CD4-positive, alpha-beta T cell treated with Interferon alpha-2 for 1 hour (primary cell): ENCODE results near the gene ANKRD50.

ENCODE experiments used
- DNase-seq, 2 donors: peaks; one replicate each; pipeline ENCODE4 v3.0.0-alpha.2; 2020 to 2022

ANKRD50 gene

DNA sequence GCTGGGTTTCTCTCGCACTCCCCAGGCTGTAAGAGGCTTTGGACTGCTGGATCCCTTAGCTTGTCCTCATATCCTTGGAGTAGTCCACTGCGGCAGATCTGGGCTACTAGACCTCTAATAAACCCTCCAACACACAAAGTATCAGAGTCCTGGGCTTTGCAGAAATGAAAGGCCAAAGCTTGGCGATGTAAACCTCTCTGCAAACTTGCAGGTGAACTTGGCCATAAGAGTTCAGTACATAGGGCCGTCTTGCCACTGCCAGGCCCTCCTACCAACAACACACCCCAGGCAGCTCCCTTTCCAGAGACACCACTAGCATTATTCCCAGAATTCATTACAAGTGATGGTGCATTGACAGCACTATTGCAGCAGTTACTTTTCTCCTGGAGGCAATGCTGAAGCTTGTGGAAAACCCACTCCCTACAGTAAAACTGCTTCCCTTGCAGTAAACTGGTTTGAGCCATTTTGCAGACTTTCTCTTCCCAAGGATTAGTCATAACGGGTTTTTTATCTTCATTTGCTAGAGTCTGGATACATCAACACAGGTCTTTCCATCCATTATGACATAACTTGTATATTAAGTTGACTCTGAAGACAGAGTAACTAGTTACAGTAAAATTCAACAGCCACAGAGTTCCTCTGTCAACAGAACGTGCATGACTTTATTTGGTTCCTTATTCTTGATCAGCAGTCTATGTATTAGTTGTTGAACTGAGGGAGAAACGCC is 2.4 kb downstream of the ANKRD50 start:
- no peak for DNase-seq

DNA sequence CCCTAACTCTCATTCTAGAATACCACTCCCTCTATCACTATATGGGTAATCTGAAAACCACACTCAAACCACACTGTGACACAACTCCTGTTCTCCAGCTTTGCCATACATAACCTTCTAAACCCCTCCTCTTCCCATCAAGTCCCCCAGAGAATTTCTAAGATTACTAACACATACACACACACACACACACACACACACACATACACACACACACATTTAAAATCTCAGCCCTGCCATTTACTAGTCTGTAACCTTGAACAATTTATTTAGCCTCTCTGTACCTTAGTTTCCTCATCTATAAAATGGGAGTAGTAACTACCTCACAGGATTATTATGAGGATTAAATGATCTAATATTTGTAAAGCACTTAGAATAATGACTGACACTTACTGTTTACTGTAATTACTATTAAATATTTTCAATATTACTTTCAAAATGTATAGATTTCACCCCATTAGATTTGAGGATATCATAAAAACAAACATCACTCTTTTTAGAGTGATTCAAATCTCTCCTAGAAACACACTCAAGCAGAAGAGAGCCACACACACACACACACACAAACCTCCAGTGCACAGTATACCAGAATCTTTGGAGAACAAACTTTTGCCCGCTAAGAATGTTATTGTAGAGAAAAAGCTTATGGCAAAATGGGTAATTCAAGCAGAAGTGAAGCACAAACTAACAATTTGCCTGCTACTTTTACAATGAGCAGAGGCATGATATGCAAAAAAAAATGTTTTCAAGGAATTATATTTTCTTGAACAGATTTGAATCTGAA is 3.8 kb downstream of the ANKRD50 start:
- DNase-seq: no peak

DNA sequence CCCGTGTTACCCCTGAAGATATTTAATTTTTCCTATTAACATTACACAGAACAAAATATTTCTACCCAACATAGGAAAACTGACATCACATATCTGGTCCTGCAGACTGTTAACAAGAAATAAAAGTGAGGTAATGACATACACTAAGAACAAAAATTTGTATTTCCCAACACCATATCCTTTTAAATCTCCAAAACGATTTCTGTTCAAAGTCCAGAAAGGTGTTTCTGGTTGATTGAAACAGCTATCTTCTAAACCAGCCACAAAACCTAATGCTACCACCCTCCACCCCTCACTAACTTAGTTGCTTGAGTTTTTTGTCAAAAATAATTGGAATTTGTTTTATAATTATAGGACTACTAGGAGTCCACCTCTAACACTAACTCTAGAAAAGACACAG is 7.1 kb downstream of the ANKRD50 start:
- no peak for DNase-seq

DNA sequence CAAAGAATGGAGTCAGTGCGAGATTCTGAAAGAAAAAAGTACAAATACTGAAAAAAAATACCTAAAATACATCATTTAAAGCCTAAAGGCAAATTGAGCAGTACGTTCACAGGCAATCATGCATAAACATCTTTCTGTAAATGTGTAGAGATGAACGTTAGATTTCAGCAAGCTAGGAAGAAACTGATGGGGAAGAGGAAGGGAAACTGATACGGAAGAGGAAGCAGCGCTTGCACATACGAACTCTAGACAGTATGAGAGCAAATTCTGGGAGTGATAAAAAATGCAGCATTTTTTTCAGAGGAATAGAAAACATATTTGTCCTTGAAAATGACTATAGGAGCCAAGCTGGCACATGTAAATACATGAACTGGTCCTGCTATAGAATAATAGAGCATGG is 9.4 kb downstream of the ANKRD50 start:
- DNase-seq: no peak

DNA sequence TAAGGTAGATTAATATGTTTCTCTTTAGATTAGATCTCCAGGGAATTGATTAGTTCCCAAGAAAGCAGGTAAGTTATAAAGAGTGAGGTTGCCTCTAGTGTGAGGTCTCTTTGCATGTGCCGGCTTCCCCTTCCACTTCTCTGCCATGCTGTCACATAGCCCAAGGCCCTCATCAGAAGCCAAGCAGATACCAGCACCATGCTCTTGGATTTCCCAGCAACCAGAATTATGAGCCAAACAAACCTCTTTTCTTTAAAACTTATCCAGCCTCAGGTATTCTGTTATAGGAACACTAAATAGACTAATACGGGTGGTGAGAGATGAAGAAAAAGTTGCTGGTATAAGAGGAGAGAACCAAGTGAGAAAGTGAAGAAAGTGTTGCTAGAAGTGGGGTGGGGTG is 15.1 kb downstream of the ANKRD50 start:
- no peak for DNase-seq

DNA sequence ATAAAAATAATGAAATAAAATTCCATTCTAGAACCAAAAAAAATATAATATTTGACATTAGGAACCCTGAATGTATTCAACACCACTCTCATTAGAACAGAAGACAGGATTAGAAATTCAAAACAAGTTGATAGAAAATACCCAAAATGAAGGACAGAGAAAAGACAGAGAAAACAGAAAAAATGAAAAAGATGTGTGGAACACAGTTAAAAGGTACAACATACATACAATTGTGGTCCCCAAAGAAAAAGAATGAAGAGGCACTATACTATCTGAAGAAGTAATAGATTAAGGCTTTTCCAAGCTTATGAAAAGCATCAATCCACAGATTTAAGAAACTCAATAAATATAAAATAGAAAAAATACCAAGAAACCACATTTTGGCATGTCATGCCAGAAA is 16.4 kb downstream of the ANKRD50 start:
- DNase-seq: no peak

DNA sequence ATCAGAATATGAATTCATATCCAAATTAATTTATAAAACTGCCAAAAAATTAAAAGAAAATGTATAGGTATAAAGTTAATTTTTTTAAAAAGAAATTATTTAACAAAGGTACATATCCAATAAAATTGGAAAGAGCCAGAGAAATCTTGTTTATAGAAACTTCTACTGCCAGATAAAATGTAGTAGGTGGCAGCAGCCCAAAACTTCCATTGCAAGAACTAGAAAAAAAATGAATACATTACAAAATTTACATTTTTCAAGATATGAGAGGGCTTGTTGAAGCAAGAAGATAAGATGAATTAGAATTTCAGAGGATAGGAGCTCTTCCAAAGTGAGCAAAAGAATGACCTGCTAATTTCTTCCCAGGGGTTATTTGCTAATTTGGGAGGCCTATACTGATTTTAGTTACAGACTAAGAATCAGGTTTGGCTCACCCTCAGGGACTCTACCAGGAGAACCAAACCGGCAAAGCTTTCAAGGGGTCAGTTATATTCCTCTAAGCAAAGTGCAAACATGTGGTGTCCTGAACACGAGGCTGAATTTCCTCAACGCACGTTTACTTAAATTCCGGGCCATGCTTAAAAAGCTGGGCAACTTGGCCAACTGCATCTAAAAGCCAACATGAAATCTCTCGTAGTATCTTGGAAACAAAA is 17.5 kb downstream of the ANKRD50 start:
- DNase-seq: no peak

DNA sequence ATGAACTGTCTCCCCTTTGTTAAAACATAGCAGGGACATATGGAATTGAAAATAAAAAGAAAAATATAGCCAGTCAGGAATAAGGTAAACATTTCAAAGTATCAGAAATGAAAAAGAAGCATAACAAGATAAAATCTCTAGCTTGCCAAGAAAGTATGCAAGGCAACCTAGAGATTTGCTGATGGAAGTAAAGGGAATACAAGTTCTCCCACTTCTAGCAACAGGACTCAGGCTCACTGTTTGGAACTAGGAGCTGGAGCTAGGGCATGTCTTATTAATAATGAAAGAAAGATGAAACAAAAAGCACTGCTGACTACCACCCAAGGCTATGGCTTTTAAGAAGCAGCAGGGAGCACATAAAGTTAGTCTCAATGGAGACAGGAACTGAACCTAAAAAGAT is 18.2 kb downstream of the ANKRD50 start:
- no peak for DNase-seq

DNA sequence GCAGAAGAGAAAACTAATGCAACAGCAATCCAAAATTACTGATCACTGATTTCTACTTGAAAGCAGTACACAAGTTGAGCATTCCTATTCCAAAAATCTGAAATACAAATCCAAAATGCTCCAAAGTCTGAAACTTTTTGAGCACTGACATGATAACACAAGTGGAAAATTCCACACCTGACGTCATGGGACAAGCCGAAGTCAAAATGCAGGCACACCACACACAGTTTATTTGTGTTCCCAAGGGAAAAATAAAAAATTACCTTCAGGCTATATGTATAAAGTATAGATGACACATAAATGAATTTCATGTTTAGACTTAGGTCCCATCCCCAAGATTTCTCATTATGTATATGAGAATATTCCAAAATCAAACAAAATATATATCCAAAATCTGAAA is 20.7 kb downstream of the ANKRD50 start:
- DNase-seq: no peak

DNA sequence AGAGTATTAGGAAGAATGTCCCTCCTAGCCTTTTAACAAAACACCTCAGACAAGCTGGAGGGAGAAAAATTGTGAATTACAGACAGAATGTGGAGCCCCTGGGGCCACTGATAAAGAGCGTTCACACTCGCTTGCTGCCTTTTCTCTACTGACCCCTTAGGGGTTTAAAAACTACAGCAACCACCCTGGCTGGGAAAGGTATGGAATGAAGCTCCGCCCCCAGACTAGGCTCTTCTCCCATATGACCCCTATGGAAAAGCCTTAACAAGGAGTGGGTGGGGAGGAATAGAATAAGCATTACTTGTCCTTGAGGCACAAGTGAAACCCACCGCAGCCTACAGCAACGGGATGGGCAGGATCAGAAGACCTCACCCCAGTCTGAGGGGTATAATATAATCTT is 26.3 kb downstream of the ANKRD50 start:
- no peak for DNase-seq

DNA sequence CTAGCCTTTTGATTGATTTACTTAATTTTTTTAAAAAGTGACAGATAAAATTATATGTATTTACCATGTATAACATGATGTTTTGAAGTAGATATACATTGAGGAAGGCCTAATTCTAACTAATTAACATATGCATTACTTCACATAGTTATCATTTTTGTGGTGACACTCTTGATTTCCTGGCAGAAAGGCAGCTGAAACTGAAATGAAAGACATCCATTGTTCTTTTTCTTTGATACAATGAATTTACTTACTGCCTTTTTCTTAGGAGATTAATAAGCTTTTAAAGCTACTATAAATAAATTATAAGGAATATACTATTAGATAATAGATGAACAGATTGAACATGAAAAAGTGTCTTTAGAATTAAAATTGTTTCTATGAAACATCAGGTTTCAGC is 26.7 kb downstream of the ANKRD50 start:
- DNase-seq: no peak

DNA sequence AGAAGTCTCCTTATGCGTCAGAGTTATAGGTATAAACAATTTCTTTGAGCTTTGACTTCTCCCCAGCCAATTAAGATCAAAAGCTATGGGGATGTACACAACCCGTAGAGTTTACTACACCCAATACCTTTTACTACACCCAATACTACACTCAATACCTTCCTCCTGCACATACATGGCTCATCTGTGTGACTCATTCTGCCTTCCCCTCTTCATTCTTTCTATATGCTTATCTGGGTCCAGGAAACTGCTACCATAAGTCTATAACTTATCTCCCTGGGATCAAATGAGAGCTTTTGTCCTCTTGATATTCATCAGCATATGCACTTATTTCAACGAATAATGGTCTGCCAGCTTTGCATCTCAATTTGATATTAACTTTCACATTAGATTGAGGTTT is 28.2 kb downstream of the ANKRD50 start:
- DNase-seq: no peak

DNA sequence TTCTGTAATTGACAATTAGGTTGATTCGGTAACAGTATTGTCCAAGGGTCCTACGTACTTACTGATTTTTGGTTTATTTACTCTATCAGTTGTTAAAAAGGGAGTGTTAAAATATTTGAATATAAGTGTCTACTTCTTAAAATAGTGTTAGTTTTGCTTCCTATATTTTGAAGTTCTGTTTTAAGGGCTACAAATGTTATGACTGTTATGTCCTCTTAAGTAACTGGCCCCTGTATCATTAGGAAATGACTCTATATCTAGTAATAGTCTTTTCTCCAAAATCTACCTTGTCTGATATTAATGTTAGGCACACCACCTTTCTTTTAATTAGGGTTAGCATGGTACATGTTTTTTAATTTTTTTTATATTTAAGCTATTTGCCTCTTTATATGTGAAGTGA is 30.1 kb downstream of the ANKRD50 start:
- DNase-seq: no peak

DNA sequence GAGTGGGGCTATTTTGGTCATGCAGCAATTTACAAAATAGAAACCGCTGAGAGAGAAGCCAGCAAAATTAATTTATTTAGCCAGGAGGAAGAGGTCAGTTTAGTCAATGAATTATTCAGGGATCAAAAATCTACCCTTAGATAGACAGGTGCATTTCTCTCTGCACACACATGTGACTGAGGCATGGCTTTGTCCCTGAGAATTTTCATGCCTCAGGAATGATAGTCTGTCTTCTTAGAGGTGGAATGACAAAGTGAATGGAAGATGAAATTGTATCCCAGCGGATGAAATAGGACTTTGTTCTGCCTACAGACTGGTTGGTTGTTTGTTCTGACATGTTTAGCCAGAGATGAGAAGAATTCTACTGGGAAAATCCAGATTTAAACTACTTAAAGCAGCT is 46.0 kb downstream of the ANKRD50 start:
- DNase-seq: no peak

DNA sequence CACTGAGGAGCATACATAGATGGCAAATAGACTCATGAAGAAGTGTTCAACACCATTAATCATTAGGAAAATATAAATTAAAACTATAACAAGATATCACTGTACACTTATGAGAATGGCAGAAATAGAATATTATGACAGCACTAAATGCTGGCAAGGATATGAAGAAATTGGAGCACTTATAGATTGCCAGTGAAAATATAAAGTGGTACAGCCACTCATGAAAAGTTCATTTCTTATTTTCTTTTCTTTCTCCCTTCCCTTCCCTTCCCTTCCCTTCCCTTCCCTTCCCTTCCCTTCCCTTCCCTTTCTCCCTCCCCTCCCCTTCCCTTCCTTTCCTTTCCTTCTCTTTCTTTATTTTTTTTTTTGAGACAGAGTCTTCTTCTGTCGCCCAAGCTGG is 53.7 kb downstream of the ANKRD50 start:
- DNase-seq: no peak

DNA sequence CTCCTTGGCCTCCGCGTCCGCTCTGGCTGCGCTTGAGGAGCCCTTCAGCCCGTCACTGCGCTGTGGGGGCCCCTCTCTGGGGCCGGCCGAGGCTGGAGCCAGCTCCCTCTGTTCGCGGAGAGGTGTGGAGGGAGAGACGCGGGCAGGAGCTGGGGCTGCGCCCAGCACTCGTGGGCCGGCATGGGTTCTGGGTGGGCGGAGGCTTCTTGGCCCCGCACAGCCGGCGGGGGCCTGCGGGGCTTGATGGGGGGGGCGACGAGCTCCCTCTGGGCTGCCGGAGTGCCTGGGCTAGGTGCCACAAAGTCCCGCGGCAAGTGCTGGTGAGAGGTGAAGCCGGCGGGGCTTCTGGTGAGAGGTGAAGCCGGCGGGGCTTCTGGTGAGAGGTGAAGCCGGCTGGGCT is 61.9 kb downstream of the ANKRD50 start:
- DNase-seq: no peak

DNA sequence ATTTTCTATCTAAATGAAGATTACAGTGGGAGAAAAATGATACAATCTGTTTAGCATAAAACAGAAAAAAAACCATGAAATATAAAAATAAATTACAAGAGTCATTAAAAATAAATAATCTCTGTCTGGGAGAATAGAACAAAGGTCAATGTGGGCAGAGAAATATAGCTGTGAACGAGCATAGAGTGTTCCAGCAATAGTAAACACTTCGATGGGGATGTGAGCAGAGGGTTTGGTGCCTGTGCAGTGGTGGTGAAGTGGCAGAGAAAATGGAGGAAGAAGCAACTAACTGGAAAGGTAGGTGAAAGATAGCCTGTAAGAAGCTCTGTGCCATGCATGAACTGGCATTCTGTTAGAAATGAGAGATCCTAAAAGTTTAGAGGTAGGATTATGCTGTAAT is 64.9 kb downstream of the ANKRD50 start:
- DNase-seq: no peak

DNA sequence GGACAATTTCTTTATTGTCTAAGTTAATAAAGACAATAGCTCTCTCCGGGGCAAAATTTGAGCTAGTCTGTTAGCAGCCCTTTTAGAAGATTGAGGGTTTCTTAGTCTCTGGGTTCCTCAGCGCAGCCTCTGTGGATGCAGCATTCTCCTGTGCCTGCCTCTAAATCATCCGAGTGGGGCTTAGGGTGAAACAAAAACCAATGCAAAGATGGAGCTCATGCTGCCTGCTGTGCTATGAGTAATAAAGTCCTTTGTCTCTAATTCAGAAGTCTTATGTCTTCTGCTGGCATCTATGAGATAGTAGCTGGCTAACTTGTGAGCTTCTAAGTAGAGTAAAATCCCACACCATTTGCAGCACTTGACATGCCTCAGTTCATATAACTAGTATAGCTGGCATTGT is 67.9 kb downstream of the ANKRD50 start:
- DNase-seq: no peak

DNA sequence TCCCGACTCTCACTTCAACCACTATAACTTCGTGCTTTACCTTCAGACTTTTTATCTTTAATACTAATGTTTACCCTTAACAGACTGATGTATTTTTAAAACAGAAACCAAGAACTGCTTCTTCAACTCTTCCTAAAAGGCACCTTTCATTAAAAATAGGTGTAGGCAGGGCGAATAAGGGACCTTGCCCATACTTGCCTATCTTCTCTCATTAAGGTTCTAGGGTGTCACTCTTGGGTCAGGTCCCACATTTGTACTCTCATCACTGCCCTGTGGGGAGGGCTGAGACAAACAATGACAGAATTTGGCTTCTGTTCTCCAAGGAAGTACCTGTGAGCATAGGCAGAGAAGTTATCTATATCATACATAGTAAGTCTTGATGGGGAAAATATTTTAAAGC is 69.7 kb downstream of the ANKRD50 start:
- DNase-seq: no peak

DNA sequence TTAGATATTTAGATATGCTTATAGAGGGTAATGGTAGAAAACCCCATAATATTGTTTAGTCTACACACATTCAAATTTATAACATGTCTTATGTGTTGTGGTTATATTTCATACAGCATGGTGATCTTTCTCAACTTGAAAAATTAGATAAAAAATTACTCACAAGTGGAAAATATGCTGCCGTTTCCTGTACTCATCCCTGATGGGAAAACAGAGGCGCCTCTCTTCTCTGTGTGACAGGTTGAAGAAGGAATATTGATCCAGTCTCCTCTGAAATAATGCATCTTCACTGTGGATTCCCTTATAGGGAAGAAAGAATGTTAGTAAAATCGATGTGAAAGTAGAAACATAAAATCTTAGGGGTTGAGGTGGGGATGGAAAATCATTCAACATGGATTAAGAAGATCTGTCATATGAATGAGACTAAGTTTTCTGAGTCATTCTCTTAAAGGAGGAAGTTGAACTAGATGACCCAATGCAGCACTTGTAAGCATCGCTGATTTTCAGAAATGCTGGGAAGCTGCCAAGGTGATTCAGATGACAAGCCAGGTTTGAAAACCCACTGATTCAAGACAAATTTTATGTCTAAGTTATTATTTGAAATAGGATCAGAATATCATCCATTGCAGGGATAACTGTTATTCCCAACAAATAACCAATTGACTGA is 70.7 kb downstream of the ANKRD50 start:
- peak in 1 of 2 donors; percentile 19 for DNase-seq

DNA sequence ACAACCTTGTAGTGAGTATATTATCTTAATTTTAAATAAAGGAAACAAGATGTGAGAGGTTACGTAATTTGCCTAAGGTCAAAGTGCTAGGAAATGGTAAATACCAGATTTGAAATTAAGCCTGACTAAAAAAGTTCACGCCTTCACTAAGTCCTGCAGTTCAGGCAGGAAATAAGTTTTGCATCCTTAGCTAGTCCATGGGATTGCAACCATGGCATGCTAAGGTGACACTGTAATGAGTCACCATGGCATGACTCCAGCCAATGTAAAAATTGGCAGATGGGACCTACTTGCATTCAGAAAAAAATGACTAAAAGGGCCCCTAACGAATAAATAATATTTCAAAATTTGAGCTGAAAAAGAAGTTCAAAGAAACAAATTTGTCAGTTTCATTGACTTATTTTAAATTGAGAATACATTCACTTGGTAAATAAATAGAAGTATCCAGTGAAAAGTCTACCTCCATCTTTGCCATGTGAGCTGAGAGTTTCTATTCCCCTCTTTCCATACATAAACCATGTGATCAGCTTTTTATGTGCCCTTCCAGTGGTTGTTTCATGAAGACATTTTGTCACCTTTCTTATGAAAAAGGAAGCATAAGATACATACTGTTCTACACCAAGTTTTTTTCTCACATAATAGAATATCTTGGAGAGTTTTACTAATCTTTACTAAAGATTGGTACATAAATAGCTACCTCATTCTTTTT is 72.4 kb downstream of the ANKRD50 start:
- DNase-seq: no peak

DNA sequence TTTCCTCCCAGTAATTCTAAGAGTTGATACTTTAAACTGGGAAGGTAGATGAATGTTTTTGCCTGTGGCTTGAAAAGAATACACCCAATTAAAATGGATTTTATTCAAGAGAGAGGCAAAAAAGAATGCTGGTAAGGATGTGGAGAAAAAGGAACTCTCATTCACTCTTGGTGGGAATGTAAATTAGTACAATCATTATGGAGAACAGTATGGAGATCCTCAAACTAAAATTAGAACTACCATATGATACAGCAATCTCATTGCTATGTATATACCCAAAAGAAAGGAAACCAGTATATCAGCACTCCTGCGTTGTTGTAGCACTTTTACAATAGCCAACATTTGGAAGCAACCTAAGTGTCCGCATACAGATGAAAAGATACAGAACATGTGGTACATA is 75.2 kb downstream of the ANKRD50 start:
- no peak for DNase-seq

DNA sequence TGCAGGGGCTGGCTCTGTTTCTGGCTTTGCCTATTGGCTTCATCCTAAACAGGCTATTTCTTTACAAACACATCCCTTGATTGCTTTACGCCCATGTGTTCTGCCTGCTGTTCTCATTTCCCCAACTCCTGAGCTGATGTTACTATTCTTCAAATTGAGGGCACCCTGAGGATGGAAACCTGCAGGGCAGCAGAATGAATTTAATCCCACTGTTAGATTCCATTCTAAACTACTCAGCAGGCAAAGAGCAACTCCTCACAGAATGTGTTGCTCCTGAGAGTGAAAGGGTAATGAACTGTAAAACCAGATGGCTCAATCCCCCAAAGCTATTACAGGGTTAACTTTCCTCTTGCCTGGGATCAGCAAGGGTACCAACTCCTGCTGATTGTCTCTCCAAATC is 75.7 kb downstream of the ANKRD50 start:
- DNase-seq: no peak
